Retina (tissue), 1 donor: ENCODE measurements around the gene NRXN3.
A peak's percentile ranks its signal among the peaks of the same experiment; 100 is the strongest.

Source experiments
- DNase-seq: peaks from one replicate; pipeline ENCODE4 v3.0.0-alpha.2; 2016

Gene NRXN3

GRCh38 chr14:78327426-78328221 lies 157.5 kb downstream of the NRXN3 start:
- DNase-seq: no peak

- no peak for DNase-seq
Measured at GRCh38 chr14:78329371-78329770, 159.2 kb downstream of the NRXN3 start.

GRCh38 chr14:78335531-78335930 lies 165.4 kb downstream of the NRXN3 start:
- no peak for DNase-seq

DNA sequence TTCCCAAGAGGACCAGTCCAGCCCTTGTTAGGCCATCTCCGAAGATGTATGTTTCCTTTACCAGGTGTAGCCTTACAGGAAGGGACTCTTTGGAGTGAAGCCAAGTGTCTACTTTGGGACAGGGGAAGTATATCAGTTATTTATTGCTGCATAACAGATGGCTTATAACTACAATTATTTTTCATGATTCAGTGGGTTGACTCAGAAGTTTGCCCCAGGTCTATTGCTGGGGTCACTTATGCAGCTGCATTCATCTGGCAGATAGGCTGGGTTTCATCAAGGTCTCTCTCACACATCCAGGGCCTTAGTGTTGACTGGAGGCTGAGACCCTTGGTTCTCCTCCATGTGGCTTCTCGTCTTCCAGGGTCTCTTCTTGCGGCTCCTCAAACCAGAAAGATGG lies 170.1 kb downstream of the NRXN3 start:
- no peak for DNase-seq

DNA sequence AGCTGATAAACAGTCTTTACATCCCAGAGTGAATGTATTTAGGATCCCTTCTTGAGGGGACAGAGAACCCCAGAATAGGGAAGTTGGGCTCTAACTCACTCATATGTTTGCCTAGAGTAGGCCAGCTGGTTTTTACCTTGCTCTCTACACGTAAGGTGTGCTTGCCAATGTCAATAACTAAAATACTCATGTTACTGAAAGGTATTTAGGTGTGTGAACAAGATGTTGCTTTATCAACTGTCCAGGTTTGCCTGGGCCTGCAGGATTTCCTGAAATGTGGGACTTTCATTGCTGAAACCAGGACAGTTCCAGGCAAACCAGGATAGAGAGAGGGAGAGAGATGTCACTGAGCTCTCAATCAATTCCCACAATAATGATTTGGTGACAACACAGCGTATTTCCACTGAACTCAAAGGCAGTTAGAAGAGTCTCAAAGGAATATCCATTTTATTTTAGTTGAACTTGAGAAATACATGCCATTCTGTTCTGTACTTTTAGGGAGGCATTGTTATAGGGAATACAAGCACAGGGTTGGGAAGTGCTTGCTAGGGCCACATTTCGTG lies 171.7 kb downstream of the NRXN3 start:
- no peak for DNase-seq

- DNase-seq: no peak
Measured at GRCh38 chr14:78342879-78343278, 172.7 kb downstream of the NRXN3 start.

GRCh38 chr14:78344290-78344689 lies 174.1 kb downstream of the NRXN3 start:
- no peak for DNase-seq

DNA sequence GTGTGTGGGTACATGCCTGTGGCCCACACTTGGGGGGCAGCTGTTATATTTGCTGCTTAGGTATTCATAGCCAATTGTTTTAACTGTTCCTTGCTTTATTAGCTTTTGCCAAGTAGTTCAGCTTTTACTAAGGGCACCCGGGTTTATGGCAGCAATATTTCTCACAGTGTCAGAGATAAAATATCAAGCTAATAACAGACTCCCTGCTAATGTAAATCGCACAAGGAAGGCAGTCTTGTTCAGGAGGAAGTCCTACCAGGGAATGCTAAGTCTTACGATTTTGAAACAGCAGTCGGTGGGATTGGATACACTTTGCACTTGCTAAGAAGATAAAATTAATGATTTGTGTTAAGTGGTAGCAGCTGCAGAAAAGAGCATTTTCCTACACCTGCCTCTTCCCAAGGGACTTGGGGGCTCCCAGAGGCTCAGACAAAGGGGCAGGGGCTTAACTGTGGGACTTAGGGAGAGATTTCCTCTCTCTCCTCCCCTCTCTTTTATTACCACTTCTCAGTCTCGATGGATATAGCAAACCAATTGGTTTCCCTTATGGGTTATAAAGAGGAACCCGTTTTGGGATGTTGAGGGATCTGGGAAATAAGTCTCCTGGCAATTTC lies 175.1 kb downstream of the NRXN3 start:
- DNase-seq: no peak

GRCh38 chr14:78346747-78347146 lies 176.6 kb downstream of the NRXN3 start:
- no peak for DNase-seq

- DNase-seq: no peak
Measured at GRCh38 chr14:78355109-78355508, 184.9 kb downstream of the NRXN3 start.

- peak; percentile 51 for DNase-seq
Measured at GRCh38 chr14:78356391-78356790, 186.2 kb downstream of the NRXN3 start.

GRCh38 chr14:78358591-78358990 lies 188.4 kb downstream of the NRXN3 start:
- peak; percentile 15 for DNase-seq

GRCh38 chr14:78359581-78359980 lies 189.4 kb downstream of the NRXN3 start:
- no peak for DNase-seq

DNA sequence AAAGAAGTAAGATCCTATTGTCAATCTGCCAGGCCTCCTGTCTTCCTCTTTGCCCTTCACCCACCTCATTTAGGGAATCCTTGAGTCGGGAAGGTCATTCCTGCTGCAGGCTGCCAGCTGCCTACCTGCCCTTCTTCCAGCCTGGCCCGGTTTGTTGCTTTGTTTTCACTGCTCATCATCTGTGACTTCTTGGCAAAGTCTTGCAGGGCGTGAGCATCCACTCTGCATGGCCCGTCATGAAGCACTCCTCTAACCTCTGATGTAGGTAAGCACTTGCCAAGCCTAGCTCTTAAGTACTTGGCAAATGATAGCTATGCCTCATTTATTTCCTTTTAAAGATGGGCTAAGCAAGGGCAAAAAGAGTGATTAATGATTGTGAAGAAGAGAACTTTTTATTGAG lies 192.8 kb downstream of the NRXN3 start:
- DNase-seq: no peak

- DNase-seq: no peak
Measured at GRCh38 chr14:78367355-78367754, 197.2 kb downstream of the NRXN3 start.

DNA sequence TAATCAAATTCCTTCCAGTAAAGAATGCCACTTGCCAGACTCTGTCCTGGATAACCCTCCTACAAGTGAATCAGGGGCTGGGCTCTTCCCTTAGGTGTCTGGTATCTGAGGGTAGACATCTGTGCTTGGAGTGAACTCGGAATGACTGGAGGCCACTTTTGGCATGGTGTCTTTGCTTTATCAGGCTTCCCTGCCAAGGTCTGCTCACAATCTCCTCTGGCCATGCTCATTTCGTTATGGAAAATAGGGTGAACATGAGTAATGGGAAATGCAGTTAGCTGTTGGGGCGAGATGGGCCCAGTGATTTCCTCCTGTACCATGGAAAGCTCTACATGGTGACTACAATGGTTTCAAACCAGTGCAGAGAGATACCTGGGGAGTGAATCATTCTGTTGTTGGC lies 212.9 kb downstream of the NRXN3 start:
- DNase-seq: no peak

DNA sequence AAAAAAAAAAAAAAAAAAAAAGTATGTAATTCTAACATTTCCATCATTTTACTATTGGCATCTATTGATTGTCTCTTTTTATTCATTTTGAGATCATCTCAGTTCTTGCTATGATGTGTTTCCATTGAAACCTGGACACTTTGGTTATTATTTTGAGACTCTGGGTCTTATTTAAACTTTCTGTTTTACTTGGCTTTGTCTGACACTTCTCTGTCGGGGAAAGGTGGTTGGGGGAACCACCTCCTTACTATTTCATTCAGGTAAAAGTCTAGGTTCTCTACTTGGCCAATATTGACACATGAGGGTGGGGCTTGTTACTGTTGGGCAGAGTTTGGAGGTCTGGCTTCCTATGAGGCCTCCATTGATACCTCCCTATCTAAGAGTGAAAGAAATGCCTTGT lies 228.0 kb downstream of the NRXN3 start:
- no peak for DNase-seq

GRCh38 chr14:78399316-78399889 lies 229.2 kb downstream of the NRXN3 start:
- DNase-seq: peak; percentile 19

DNA sequence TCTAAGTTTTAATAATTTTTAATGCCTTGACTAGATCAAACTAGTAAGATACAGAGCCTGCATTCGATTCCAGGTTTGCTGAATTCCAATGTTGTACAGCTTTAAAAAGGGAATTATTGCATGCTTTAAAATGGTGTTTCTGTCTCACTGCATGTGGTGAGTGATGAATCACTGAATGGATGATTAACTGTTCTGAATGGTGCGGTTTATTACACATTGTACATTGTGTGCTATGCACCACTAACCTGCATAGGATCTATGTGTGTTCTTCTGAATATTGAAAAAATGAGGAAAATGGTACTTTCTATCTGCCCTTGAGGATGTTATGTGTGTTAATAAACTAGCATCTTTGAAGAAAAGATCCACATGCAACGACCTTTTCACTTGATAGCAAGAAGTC lies 231.7 kb downstream of the NRXN3 start:
- no peak for DNase-seq

GRCh38 chr14:78403278-78403815 lies 233.2 kb downstream of the NRXN3 start:
- DNase-seq: peak; percentile 28

- no peak for DNase-seq
Measured at GRCh38 chr14:78405079-78405856, 235.1 kb downstream of the NRXN3 start.

DNA sequence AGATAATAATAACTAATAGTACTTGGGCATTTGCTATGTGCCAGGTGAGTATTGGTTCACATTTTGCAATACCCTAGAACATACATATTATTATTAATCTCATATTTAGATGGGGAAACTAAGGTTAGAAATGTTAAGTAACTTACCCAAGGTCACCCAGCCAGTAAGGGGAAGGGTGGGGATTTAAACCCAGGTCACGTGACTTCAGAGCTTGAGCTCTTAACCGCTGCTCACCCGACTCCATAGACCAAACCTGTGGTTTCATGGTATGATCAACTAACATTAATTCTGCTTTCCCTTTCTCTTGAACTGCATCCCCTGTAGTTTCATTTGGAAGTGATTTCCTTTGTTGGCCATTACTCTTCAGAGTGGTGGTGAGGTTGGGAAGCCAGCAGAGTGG lies 242.3 kb downstream of the NRXN3 start:
- DNase-seq: no peak

DNA sequence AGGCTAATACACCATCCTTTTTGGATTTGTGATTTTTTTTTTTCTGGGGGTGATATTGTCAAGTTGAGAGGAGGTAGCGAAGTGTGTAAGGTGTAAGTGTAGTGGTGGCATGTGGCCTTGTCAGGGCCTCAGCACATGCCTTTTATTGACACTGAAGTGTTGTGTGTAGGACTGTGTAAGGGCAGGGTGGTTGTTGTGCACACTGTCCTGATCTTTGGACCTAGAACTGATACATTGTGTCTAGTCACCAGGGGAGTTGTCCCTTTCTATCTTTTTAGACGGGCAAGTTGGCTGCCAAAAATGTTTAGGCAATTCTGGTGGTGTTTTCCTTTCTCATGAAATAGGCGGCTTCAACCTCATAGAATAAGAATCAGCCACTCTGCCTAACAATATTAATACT lies 244.0 kb downstream of the NRXN3 start:
- DNase-seq: no peak
